ENCODE results near the gene ADSS2. TPM values are rescaled to one million over a fixed set of nuclear protein-coding genes. Genes with fewer than 3 reads are reported as not detected.
A peak's percentile ranks its signal among the peaks of the same experiment; 100 is the strongest.
"Not testable (repeated sequence)": the region's sequence is repeated elsewhere in the genome, so short reads cannot be mapped to it uniquely, and the experiment has no call there.

Gene ADSS2
- total RNA-seq, 1 experiment from 2014 or later: 82.8 TPM

GRCh38 chr1:244367399-244368114 lies 84.2 kb downstream of the ADSS2 start:
- DNase-seq (ENCODE audit: low spot score): no peak
- TF ChIP-seq ARID4B (CRISPR knock-in tag; IDR thresholded peaks at IDR 0.05; ENCODE audit: borderline replicate concordance): no peak
- peaks cover 15% of the 10 kb centered on the region for H3K9me3 Mint-ChIP-seq
- H3K27ac Mint-ChIP-seq: peak overlapping the region; percentile 20; the same call in 1 of the 2 replicates
- ChIA-PET POLR2A (no interaction called here), CTCF (no interaction called here)
- H3K27me3 Mint-ChIP-seq (ENCODE audit: low read depth): no peaks in the 10 kb centered on the region
- ATAC-seq: no peak
- H3K36me3 Mint-ChIP-seq: peaks cover 16% of the 10 kb centered on the region
- H3K4me1 Mint-ChIP-seq: peaks cover 36% of the 10 kb centered on the region
- H3K4me3 Mint-ChIP-seq: no peak overlapping the region

- Mint-ChIP-seq H3K4me3 (no peak overlapping the region), H3K27ac (no peak overlapping the region), H3K36me3 (peaks cover 16% of the 10 kb centered on the region), H3K9me3 (peaks cover 15% of the 10 kb centered on the region), H3K4me1 (peaks cover 41% of the 10 kb centered on the region), H3K27me3 (ENCODE audit: low read depth) (no peaks in the 10 kb centered on the region)
- CTCF ChIA-PET: no interaction called here
- ATAC-seq (no peak), DNase-seq (ENCODE audit: low spot score) (no peak)
- POLR2A ChIA-PET: no interaction called here
- TF ChIP-seq ZNF232 (CRISPR knock-in tag; IDR thresholded peaks at IDR 0.05) (no peak), NR3C1 (CRISPR knock-in tag; conservative IDR thresholded peaks at IDR 0.05; ENCODE audit: low read depth) (no peak), OVOL2 (CRISPR knock-in tag; IDR thresholded peaks at IDR 0.05; ENCODE audit: borderline replicate concordance) (no peak), PREB (CRISPR knock-in tag; IDR thresholded peaks at IDR 0.05; ENCODE audit: borderline replicate concordance) (no peak), NFYB (CRISPR knock-in tag; conservative IDR thresholded peaks at IDR 0.05; ENCODE audit: low read depth) (no peak), ZSCAN18 (CRISPR knock-in tag; IDR thresholded peaks at IDR 0.05) (no peak), JAZF1 (CRISPR knock-in tag; IDR thresholded peaks at IDR 0.05) (no peak)
Observed at GRCh38 chr1:244365809-244366208, 85.9 kb downstream of the ADSS2 start.

- CTCF ChIA-PET; DNase-seq (ENCODE audit: low spot score); H3K27ac Mint-ChIP-seq; POLR2A ChIA-PET; H3K27me3 Mint-ChIP-seq (ENCODE audit: low read depth); H3K4me3 Mint-ChIP-seq; ATAC-seq: not testable (repeated sequence)
- H3K9me3 Mint-ChIP-seq: peaks cover 15% of the 10 kb centered on the region
- H3K4me1 Mint-ChIP-seq: peaks cover 40% of the 10 kb centered on the region
- H3K36me3 Mint-ChIP-seq: peaks cover 16% of the 10 kb centered on the region
Observed at GRCh38 chr1:244365262-244365661, 86.4 kb downstream of the ADSS2 start.

- no peak for DNase-seq (ENCODE audit: low spot score)
- peak overlapping the region; percentile 53; the same call in 1 of the 2 replicates for H3K4me3 Mint-ChIP-seq
- no peak for TF ChIP-seq MYBL2 (CRISPR knock-in tag; IDR thresholded peaks at IDR 0.05)
- 0 out of 2 replicates have a peak, but pooled peaks have one; percentile 34 for TF ChIP-seq USF1 (CRISPR knock-in tag; IDR thresholded peaks at IDR 0.05)
- TF ChIP-seq ATF1 (CRISPR knock-in tag; IDR thresholded peaks at IDR 0.05): no peak
- ATAC-seq: no peak; the same call in 1 of the 2 replicates
- peaks cover 26% of the 10 kb centered on the region for H3K4me1 Mint-ChIP-seq
- ChIA-PET POLR2A (interaction anchor here (0.7 to 1.7 kb wide), 3 partner anchors 10 to 314 kb away, joined by 3 to 9 read pairs (median 4); a partner anchor contains a TSS), CTCF (interaction anchor here (0.6 kb wide), 1 partner anchor 314 kb away, joined by 3 read pairs; no protein-coding TSS in a partner anchor)
- peaks cover 16% of the 10 kb centered on the region for H3K36me3 Mint-ChIP-seq
- H3K27ac Mint-ChIP-seq: peak overlapping the region; percentile 100
- no peaks in the 10 kb centered on the region for H3K27me3 Mint-ChIP-seq (ENCODE audit: low read depth)
- H3K9me3 Mint-ChIP-seq: peaks cover 15% of the 10 kb centered on the region
Observed at GRCh38 chr1:244362476-244362875, 89.2 kb downstream of the ADSS2 start.
